ENCODE data around the gene THBS2. TPM values are rescaled to one million over a fixed set of nuclear protein-coding genes. Genes with fewer than 3 reads are reported as not detected.
"Not testable (repeated sequence)": the region's sequence is repeated elsewhere in the genome, so short reads cannot be mapped to it uniquely, and the experiment has no call there.

THBS2 gene
- 0.23 TPM for total RNA-seq (ENCODE audit: unreplicated experiment)
- long read RNA-seq: 0 reads

- TF ChIP-seq CTCF (IDR thresholded peaks at IDR 0.05; ENCODE audit: unreplicated experiment): no peak
- Mint-ChIP-seq H3K4me3 (ENCODE audit: unreplicated experiment) (peak within 1 kb of the TSS; percentile 62), H3K4me1 (ENCODE audit: unreplicated experiment) (peaks cover 12% of the 10 kb centered on the region), H3K27me3 (ENCODE audit: unreplicated experiment) (peaks cover 14% of the 10 kb centered on the region), H3K9me3 (ENCODE audit: unreplicated experiment) (peaks cover 6% of the 10 kb centered on the region), H3K27ac (ENCODE audit: unreplicated experiment) (no peak within 1 kb of the TSS), H3K36me3 (ENCODE audit: low read depth, unreplicated experiment) (no peaks in the 10 kb centered on the region)
- DNase-seq (ENCODE audit: low spot score): peak; percentile 23
Measured at GRCh38 chr6:169253337-169254238, at the start of gene THBS2. THBS2 (minus strand) TSS chr6:169253846; CDS start chr6:169250784, 3,062 bp downstream.

GRCh38 chr6:169302716-169303115 is 49.1 kb upstream of the THBS2 start:
- Mint-ChIP-seq H3K27me3 (ENCODE audit: unreplicated experiment) (no peaks in the 10 kb centered on the region), H3K4me1 (ENCODE audit: unreplicated experiment) (no peaks in the 10 kb centered on the region), H3K9me3 (ENCODE audit: unreplicated experiment) (no peaks in the 10 kb centered on the region), H3K27ac (ENCODE audit: unreplicated experiment) (no peak overlapping the region), H3K36me3 (ENCODE audit: low read depth, unreplicated experiment) (no peaks in the 10 kb centered on the region), H3K4me3 (ENCODE audit: unreplicated experiment) (no peak overlapping the region)
- no peak for TF ChIP-seq CTCF (IDR thresholded peaks at IDR 0.05; ENCODE audit: unreplicated experiment)
- DNase-seq (ENCODE audit: low spot score): no peak

GRCh38 chr6:169302255-169302654 is 48.6 kb upstream of the THBS2 start:
- H3K27me3 Mint-ChIP-seq (ENCODE audit: unreplicated experiment): no peaks in the 10 kb centered on the region
- no peaks in the 10 kb centered on the region for H3K4me1 Mint-ChIP-seq (ENCODE audit: unreplicated experiment)
- DNase-seq (ENCODE audit: low spot score): no peak
- TF ChIP-seq CTCF (IDR thresholded peaks at IDR 0.05; ENCODE audit: unreplicated experiment): no peak
- H3K27ac Mint-ChIP-seq (ENCODE audit: unreplicated experiment): no peak overlapping the region
- no peaks in the 10 kb centered on the region for H3K36me3 Mint-ChIP-seq (ENCODE audit: low read depth, unreplicated experiment)
- no peaks in the 10 kb centered on the region for H3K9me3 Mint-ChIP-seq (ENCODE audit: unreplicated experiment)
- H3K4me3 Mint-ChIP-seq (ENCODE audit: unreplicated experiment): no peak overlapping the region

GRCh38 chr6:169300916-169301315 is 47.3 kb upstream of the THBS2 start:
- no peak for DNase-seq (ENCODE audit: low spot score)
- TF ChIP-seq CTCF (IDR thresholded peaks at IDR 0.05; ENCODE audit: unreplicated experiment): no peak
- H3K4me1 Mint-ChIP-seq (ENCODE audit: unreplicated experiment): no peaks in the 10 kb centered on the region

GRCh38 chr6:169298626-169299025 is 45.0 kb upstream of the THBS2 start:
- DNase-seq (ENCODE audit: low spot score); H3K9me3 Mint-ChIP-seq (ENCODE audit: unreplicated experiment); H3K27ac Mint-ChIP-seq (ENCODE audit: unreplicated experiment); H3K27me3 Mint-ChIP-seq (ENCODE audit: unreplicated experiment); H3K4me1 Mint-ChIP-seq (ENCODE audit: unreplicated experiment); H3K36me3 Mint-ChIP-seq (ENCODE audit: low read depth, unreplicated experiment); H3K4me3 Mint-ChIP-seq (ENCODE audit: unreplicated experiment): not testable (repeated sequence)

More at GRCh38 chr6:169300916-169301315, 47.3 kb upstream of the THBS2 start:
- Mint-ChIP-seq H3K27ac (ENCODE audit: unreplicated experiment) (no peak overlapping the region), H3K27me3 (ENCODE audit: unreplicated experiment) (no peaks in the 10 kb centered on the region), H3K4me3 (ENCODE audit: unreplicated experiment) (no peak overlapping the region), H3K9me3 (ENCODE audit: unreplicated experiment) (no peaks in the 10 kb centered on the region), H3K36me3 (ENCODE audit: low read depth, unreplicated experiment) (no peaks in the 10 kb centered on the region)

Data from endothelial cell (in vitro differentiated cells).